Measurements from ENCODE around the gene CKM.

The CKM gene

GRCh38 chr19:45354241-45354842 lies 31.7 kb upstream of the CKM start:
- H3K4me1 Mint-ChIP-seq = no peaks in the 10 kb centered on the region
- H3K27me3 Mint-ChIP-seq = no peaks in the 10 kb centered on the region
- H3K9me3 Mint-ChIP-seq = no peaks in the 10 kb centered on the region

GRCh38 chr19:45352914-45353796 lies 30.5 kb upstream of the CKM start:
- no peak overlapping the region for H3K27ac Mint-ChIP-seq
- H3K4me3 Mint-ChIP-seq = no peak overlapping the region
- H3K9me3 Mint-ChIP-seq = no peaks in the 10 kb centered on the region
- no peaks in the 10 kb centered on the region for H3K4me1 Mint-ChIP-seq
- DNase-seq (ENCODE audit: low spot score in 2 of 2) (no peak), ATAC-seq (ENCODE audit: low read depth) (no peak)
- peaks cover 9% of the 10 kb centered on the region for H3K36me3 Mint-ChIP-seq
- no peaks in the 10 kb centered on the region for H3K27me3 Mint-ChIP-seq

More at GRCh38 chr19:45354241-45354842, 31.7 kb upstream of the CKM start:
- DNase-seq (ENCODE audit: low spot score in 2 of 2) = no peak
- Mint-ChIP-seq H3K36me3 (peaks cover 13% of the 10 kb centered on the region), H3K27ac (no peak overlapping the region), H3K4me3 (no peak overlapping the region)
- no peak for ATAC-seq (ENCODE audit: low read depth)

- Mint-ChIP-seq H3K9me3 (no peaks in the 10 kb centered on the region), H3K27ac (no peak overlapping the region), H3K36me3 (peaks cover 9% of the 10 kb centered on the region), H3K4me1 (no peaks in the 10 kb centered on the region), H3K27me3 (no peaks in the 10 kb centered on the region), H3K4me3 (no peak overlapping the region)
- DNase-seq (ENCODE audit: low spot score in 2 of 2) = no peak
- ATAC-seq (ENCODE audit: low read depth) = no peak
These were observed 29.8 kb upstream of the CKM start for GRCh38 chr19:45352471-45352870.

GRCh38 chr19:45352062-45352461 lies 29.4 kb upstream of the CKM start:
- H3K9me3 Mint-ChIP-seq = no peaks in the 10 kb centered on the region
- ATAC-seq (ENCODE audit: low read depth) (no peak), DNase-seq (ENCODE audit: low spot score in 2 of 2) (no peak)
- no peaks in the 10 kb centered on the region for H3K4me1 Mint-ChIP-seq
- no peaks in the 10 kb centered on the region for H3K27me3 Mint-ChIP-seq
- H3K27ac Mint-ChIP-seq = no peak overlapping the region
- H3K36me3 Mint-ChIP-seq = peaks cover 9% of the 10 kb centered on the region
- no peak overlapping the region for H3K4me3 Mint-ChIP-seq

GRCh38 chr19:45351401-45351952 lies 28.8 kb upstream of the CKM start:
- no peak overlapping the region for H3K4me3 Mint-ChIP-seq
- H3K9me3 Mint-ChIP-seq = no peaks in the 10 kb centered on the region
- H3K27me3 Mint-ChIP-seq = no peaks in the 10 kb centered on the region
- DNase-seq (ENCODE audit: low spot score in 2 of 2) = no peak
- no peak for ATAC-seq (ENCODE audit: low read depth)
- peaks cover 9% of the 10 kb centered on the region for H3K36me3 Mint-ChIP-seq
- H3K27ac Mint-ChIP-seq = no peak overlapping the region
- no peaks in the 10 kb centered on the region for H3K4me1 Mint-ChIP-seq

- H3K4me1 Mint-ChIP-seq = no peaks in the 10 kb centered on the region
- H3K9me3 Mint-ChIP-seq = no peaks in the 10 kb centered on the region
- peaks cover 4% of the 10 kb centered on the region for H3K27me3 Mint-ChIP-seq
- peaks cover 6% of the 10 kb centered on the region for H3K36me3 Mint-ChIP-seq
- no peak overlapping the region for H3K4me3 Mint-ChIP-seq
- H3K27ac Mint-ChIP-seq = no peak overlapping the region
- ATAC-seq (ENCODE audit: low read depth) = no peak
- DNase-seq (ENCODE audit: low spot score in 2 of 2) = no peak
These were observed 27.9 kb upstream of the CKM start for GRCh38 chr19:45350477-45351058.

- H3K27ac Mint-ChIP-seq = no peak overlapping the region
These were observed 26.8 kb upstream of the CKM start for GRCh38 chr19:45349430-45349941.

GRCh38 chr19:45349126-45349415 lies 26.4 kb upstream of the CKM start:
- no peak for DNase-seq (ENCODE audit: low spot score in 2 of 2)
- Mint-ChIP-seq H3K27me3 (peaks cover 10% of the 10 kb centered on the region), H3K4me3 (no peak overlapping the region), H3K27ac (no peak overlapping the region), H3K9me3 (no peaks in the 10 kb centered on the region), H3K4me1 (no peaks in the 10 kb centered on the region), H3K36me3 (peaks cover 6% of the 10 kb centered on the region)
- ATAC-seq (ENCODE audit: low read depth) = no peak

More at GRCh38 chr19:45349430-45349941, 26.8 kb upstream of the CKM start:
- Mint-ChIP-seq H3K36me3 (peaks cover 6% of the 10 kb centered on the region), H3K4me3 (no peak overlapping the region), H3K27me3 (peaks cover 8% of the 10 kb centered on the region), H3K4me1 (no peaks in the 10 kb centered on the region), H3K9me3 (no peaks in the 10 kb centered on the region)
- DNase-seq (ENCODE audit: low spot score in 2 of 2) = no peak
- no peak for ATAC-seq (ENCODE audit: low read depth)

GRCh38 chr19:45348367-45349125 lies 25.9 kb upstream of the CKM start:
- DNase-seq (ENCODE audit: low spot score in 2 of 2) (no peak), ATAC-seq (ENCODE audit: low read depth) (no peak)
- Mint-ChIP-seq H3K27ac (no peak overlapping the region), H3K4me1 (no peaks in the 10 kb centered on the region), H3K9me3 (no peaks in the 10 kb centered on the region), H3K4me3 (no peak overlapping the region), H3K36me3 (peaks cover 6% of the 10 kb centered on the region), H3K27me3 (peaks cover 10% of the 10 kb centered on the region)

GRCh38 chr19:45347570-45348366 lies 25.1 kb upstream of the CKM start:
- Mint-ChIP-seq H3K27ac (no peak overlapping the region), H3K9me3 (no peaks in the 10 kb centered on the region), H3K27me3 (peaks cover 10% of the 10 kb centered on the region), H3K4me3 (no peak overlapping the region), H3K4me1 (no peaks in the 10 kb centered on the region), H3K36me3 (peaks cover 6% of the 10 kb centered on the region)
- DNase-seq (ENCODE audit: low spot score in 2 of 2) (no peak), ATAC-seq (ENCODE audit: low read depth) (no peak)

GRCh38 chr19:45346449-45346848 lies 23.8 kb upstream of the CKM start:
- DNase-seq (ENCODE audit: low spot score in 2 of 2) (no peak), ATAC-seq (ENCODE audit: low read depth) (no peak)
- Mint-ChIP-seq H3K27ac (no peak overlapping the region), H3K4me3 (no peak overlapping the region), H3K36me3 (peaks cover 4% of the 10 kb centered on the region), H3K4me1 (no peaks in the 10 kb centered on the region), H3K9me3 (no peaks in the 10 kb centered on the region), H3K27me3 (peaks cover 10% of the 10 kb centered on the region)

GRCh38 chr19:45345506-45345860 lies 22.8 kb upstream of the CKM start:
- H3K9me3 Mint-ChIP-seq = no peaks in the 10 kb centered on the region
- no peaks in the 10 kb centered on the region for H3K4me1 Mint-ChIP-seq
- DNase-seq (ENCODE audit: low spot score in 2 of 2) = no peak
- no peak for ATAC-seq (ENCODE audit: low read depth)
- H3K27ac Mint-ChIP-seq = no peak overlapping the region
- no peak overlapping the region for H3K4me3 Mint-ChIP-seq
- H3K36me3 Mint-ChIP-seq = no peaks in the 10 kb centered on the region
- H3K27me3 Mint-ChIP-seq = peaks cover 10% of the 10 kb centered on the region
